GM08714 (cell line): ENCODE data around the gene KCTD14.
"Not testable (repeated sequence)": the region's sequence is repeated elsewhere in the genome, so short reads cannot be mapped to it uniquely, and the experiment has no call there.

Source experiments
- H3K4me3 ChIP-seq: fragments of 200-500 bp; sonication (Bioruptor generic); 2 replicates; pipeline ENCODE4 v1.5.1; 2014; ENCODE audit warnings: mild to moderate bottlenecking, low read length, inconsistent platforms
- ZNF274 ChIP-seq: IDR thresholded peaks from 2 replicates; pipeline ENCODE4 v1.6.1; 2012; ENCODE audit warnings: mild to moderate bottlenecking, low read depth, low read length

KCTD14 gene

GRCh38 chr11:78038697-78039313 lies 15.7 kb upstream of the KCTD14 start:
- TF ChIP-seq ZNF274, result no peak
- no peak overlapping the region for H3K4me3 ChIP-seq

GRCh38 chr11:78037825-78038620 lies 14.9 kb upstream of the KCTD14 start:
- no peak for TF ChIP-seq ZNF274
- H3K4me3 ChIP-seq, result no peak overlapping the region

GRCh38 chr11:78037056-78037455 lies 14.0 kb upstream of the KCTD14 start:
- H3K4me3 ChIP-seq, result no peak overlapping the region
- TF ChIP-seq ZNF274, result no peak

GRCh38 chr11:78036313-78036712 lies 13.2 kb upstream of the KCTD14 start:
- no peak for TF ChIP-seq ZNF274
- no peak overlapping the region for H3K4me3 ChIP-seq

- no peak overlapping the region for H3K4me3 ChIP-seq
- TF ChIP-seq ZNF274, result no peak
These were observed 11.5 kb upstream of the KCTD14 start for GRCh38 chr11:78034623-78035022.

GRCh38 chr11:78033040-78033439 lies 10.0 kb upstream of the KCTD14 start:
- no peak for TF ChIP-seq ZNF274
- H3K4me3 ChIP-seq, result no peak overlapping the region

- TF ChIP-seq ZNF274, result no peak
- no peak overlapping the region for H3K4me3 ChIP-seq
These were observed 9.0 kb upstream of the KCTD14 start for GRCh38 chr11:78032090-78032489.

- no peak overlapping the region for H3K4me3 ChIP-seq
- no peak for TF ChIP-seq ZNF274
These were observed 8.6 kb upstream of the KCTD14 start for GRCh38 chr11:78031629-78032028.

- no peak overlapping the region for H3K4me3 ChIP-seq
- TF ChIP-seq ZNF274, result no peak
These were observed 7.6 kb upstream of the KCTD14 start for GRCh38 chr11:78030429-78031325.

GRCh38 chr11:78028423-78028822 lies 5.3 kb upstream of the KCTD14 start:
- H3K4me3 ChIP-seq, result not testable (repeated sequence)

GRCh38 chr11:78027759-78028158 lies 4.7 kb upstream of the KCTD14 start:
- TF ChIP-seq ZNF274, result no peak
- no peak overlapping the region for H3K4me3 ChIP-seq

GRCh38 chr11:78025378-78025777 lies 2.3 kb upstream of the KCTD14 start:
- no peak for TF ChIP-seq ZNF274

GRCh38 chr11:78023426-78023825 lies 350 bp upstream of the KCTD14 start:
- TF ChIP-seq ZNF274, result no peak
- H3K4me3 ChIP-seq, result no peak overlapping the region

More at GRCh38 chr11:78025378-78025777, 2.3 kb upstream of the KCTD14 start:
- H3K4me3 ChIP-seq, result no peak overlapping the region

- TF ChIP-seq ZNF274, result no peak
- no peak overlapping the region for H3K4me3 ChIP-seq
These were observed 1.5 kb downstream of the KCTD14 start for GRCh38 chr11:78021611-78022010.
